GM21619 (cell line): ENCODE measurements around the gene SLC38A10.
"Not testable (repeated sequence)": the region's sequence is repeated elsewhere in the genome, so short reads cannot be mapped to it uniquely, and the experiment has no call there.

Experiments
- ATAC-seq: cut with Tn5 transposase; IDR thresholded peaks from one replicate; pipeline ENCODE4 v1.9.1; 2021; ENCODE audit not compliant: unreplicated experiment

Gene SLC38A10

DNA sequence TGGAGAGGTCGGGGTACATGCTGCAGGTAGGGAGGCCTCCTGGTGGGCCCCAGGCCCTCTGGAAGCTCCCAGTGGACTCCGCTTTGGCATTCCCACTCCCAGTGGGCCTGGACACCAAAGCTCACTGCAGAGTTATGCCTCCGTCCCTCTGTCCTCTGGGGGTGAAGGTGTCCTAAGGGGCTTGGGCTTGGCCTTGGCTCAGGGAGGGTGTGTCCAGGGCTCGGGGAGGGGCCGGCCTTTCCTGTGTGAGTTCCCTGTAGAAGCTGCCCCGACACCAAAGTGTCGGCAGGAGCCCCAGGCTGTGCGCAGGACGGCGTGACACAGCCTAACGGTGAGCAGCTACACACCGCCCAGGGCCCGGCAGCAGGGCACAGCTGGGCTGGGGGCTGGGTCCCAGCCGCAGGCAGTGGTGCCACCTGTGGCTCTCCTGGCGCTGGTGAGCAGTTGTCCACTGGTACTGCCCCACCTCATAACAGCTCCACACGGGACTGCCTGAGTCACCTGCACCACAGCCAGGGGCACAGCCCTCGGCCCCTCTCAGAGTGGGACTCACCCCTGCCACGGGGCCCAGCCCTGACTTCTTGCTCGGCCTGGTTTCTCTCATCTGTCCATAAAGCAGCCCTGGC lies 62.4 kb downstream of the SLC38A10 start:
- no peak for ATAC-seq

DNA sequence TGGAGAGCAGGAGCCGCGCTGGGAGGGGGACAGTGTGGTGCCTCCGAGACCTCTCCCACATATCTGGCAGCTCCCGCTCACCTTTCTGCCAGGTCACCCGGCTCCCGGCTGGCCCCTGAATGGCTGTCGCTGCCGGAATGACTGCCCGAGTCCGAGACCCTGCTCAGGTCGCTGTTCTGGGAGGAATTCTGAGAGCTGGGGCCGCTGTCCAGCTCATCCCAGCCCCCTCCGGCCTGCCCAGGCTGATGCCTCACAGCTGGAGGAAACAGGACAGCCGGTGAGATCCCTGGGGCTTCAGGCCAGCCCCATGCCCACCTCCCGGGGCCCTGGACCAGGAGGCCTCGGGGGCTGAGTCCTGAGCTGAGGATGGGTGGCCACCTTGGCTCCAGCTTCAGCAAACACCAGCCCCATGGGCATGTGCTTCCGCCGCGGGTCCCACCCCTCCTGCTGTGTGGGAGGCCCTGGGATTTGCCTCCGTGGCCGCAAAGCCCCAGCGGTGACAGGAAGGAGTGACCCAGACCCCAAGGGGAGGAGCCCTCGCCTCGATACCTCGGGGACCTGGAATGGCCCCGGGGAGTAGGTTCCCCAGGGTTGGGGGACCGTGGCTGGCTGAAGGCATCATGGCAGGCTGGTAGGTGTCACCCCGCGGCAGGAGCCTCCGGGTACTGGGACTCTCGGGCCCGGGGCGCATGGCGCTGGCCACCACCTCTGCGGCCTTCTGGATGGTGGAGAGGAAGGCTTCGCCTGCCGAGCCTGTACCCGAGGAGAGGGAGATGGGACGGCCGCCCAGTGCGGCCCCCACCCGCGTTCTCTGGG lies 63.1 kb downstream of the SLC38A10 start:
- ATAC-seq, result no peak

DNA sequence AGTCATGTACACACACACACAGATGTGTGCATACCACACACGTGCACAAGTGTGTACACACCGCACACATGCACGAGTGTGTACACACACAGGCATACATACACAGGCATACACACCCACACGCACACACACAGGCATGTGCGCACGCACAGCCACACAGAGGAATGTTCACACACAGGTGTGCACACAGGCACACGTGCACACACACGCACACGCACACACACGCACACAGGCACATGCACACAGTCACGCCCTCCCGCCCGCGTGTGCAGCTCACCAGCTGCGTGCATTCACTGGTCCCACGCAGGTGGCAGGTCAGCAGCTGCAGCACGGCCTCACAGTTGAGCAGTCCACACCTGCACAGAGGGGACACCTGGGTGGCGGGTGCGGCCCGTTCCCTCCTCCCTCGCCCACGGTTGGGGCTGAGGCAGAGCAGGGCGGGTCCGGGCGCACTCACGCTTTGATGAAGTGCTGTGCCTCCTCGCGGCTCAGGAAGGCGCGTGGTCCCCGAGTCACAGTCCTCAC lies 63.9 kb downstream of the SLC38A10 start:
- no peak for ATAC-seq

- no peak for ATAC-seq
Measured at GRCh38 chr17:81230043-81230820, 64.9 kb downstream of the SLC38A10 start.

DNA sequence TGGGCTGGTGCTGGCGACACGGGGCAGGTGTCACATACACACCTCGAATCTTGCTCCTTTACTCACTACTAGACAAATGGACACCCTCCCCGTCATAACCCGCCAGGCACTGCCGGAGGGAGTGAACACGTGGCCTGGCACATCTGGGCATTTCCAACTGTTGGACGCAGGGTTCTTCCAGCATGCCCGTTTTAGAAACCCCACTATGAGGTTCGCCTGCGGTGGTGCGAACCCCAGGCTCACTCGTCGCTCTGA lies 65.5 kb downstream of the SLC38A10 start:
- no peak for ATAC-seq

DNA sequence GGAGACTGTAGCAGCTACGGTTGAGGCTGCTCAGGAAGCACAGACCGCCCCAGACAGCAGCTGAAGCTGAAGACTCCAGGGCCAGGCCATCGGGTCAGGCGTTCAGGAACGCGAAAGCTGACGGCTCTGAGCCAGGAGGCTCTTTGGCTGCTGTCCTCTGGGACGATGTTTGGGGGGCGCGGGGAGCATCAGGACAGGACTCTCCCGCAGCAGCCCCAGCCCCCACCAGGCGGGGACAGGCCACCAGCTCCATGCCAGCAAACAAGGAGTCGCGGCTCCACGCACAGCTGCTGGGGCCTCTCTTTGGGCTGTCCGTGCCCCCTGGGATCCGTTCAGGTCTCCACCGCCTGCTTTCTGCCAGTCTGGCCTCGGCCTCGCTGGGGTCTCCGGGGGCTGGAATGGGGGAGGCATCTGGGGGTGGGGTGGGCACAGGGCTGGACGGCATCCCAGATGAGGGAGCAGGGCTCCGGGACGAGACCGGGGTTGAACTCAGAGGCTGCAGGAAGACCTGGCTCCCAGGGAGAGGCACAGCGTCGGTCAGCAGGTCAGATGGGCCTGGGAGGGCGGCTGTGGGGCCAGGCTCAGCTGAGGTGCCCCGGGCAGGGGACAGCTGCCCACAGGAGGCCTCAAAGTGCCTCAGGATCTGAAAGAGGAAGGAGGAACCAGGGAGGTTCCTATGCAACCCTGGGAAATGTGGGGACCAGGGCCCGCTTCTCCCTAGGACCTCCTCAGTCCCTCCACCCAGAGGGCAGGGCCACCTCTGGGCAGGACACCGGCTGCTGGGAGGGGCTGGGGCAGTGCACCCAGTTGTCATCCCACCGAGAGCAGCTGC lies 66.1 kb downstream of the SLC38A10 start:
- ATAC-seq, result no peak

GRCh38 chr17:81228420-81228819 lies 66.7 kb downstream of the SLC38A10 start:
- no peak for ATAC-seq

DNA sequence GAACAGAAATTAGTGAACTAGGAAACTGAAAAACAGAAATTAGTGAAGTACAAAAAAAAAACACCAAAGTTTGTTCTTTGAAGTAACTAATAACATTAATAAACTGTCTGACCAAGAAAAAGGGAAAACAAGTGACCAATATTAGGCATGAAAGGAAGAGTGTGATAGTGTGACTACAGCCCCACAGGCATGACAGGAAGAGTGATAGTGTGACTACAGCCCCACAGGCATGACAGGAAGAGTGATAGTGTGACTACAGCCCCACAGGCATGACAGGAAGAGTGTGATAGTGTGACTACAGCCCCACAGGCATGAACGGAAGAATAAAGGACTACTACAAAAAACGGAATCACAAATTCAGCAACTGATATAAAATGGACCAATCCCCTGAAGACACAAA lies 67.5 kb downstream of the SLC38A10 start:
- not testable (repeated sequence) for ATAC-seq

GRCh38 chr17:81223762-81224130 lies 71.4 kb downstream of the SLC38A10 start:
- no peak for ATAC-seq

DNA sequence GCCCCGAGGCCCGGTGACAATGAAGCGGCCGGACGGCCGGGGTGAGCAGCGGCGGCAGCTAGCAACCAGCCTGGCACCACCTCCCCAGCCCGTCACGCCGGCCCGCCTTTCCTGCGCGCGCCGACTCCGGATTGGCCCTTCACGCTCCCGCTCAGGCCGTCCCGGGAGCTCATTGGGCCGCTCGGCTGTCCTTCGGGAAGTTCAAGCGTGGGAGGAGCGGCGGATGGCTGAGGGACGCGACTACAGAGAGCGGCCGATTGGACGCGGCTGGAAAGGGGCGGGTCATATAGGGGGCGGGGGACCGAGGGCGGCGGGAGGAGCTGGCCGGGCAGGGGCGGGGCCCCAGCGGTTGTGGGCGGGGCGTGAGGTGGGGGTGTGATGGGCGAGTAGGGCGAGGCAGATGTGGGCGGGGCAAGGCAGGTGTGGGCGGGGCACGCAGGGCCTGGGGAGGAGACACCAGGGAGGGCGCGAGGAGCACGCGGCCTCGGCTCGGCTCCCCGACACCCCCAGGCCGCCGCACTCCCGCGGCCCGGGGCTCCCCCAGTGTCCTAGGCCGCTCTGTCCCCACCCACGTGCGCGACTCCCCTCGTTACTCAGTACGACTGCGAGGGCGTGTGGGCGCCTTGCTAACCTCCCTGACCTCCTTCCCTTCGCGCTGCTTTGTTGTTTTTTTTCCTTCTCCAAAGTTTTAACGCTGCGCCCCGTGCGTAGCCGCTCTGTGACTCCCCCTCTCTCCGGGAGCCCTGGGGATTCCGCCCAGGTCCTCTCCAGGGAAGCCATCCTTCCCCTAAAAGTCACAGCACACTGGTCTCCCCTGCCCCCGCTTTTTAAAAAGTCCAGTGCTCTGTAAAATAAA lies 72.0 kb downstream of the SLC38A10 start, which contains the start of gene CEP131:
CEP131 (minus strand) TSS at position 60 of the 856 bp plus-strand sequence. CDS start 2,909 bp downstream, outside the sequence.
- peak; percentile 90 for ATAC-seq

GRCh38 chr17:81222620-81222905 lies 72.5 kb downstream of the SLC38A10 start:
- ATAC-seq, result peak; percentile 14

DNA sequence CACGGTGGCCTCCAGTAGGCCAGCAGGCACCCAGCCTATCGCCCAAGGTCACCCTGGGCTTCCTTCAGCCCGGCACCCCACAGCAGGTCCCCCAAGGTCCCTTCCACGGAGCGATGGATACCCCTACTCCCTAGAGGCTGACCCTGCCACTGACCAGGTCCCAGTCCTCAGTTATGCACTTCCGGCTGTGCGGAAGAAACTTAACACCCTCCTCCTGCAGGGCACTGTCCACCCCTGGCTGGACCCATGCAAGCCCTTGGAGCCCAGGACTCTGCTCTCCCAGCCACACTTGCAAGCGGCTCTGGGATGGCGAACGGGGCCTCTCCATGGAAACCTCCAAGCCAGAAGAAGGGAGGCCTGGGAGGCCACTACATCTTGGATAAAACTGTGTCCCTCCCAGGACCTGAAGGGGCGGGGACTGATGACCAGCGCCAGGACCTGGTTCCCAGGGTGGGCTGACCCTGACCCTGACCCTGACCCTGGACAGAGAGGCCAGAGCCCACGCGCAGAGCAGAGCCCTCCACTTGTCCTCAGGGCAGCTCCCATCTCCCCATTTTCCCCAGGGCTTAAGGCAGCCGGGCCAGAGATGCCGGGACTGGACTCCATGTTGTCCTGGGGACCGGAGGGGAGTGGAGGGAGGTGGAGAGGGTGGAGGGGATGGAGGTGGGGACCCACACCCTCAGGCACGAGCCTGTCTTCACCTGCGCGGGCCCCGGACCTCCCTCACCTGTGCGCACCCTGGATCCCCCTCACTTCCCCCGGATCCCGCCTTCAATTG lies 73.1 kb downstream of the SLC38A10 start:
- no peak for ATAC-seq

DNA sequence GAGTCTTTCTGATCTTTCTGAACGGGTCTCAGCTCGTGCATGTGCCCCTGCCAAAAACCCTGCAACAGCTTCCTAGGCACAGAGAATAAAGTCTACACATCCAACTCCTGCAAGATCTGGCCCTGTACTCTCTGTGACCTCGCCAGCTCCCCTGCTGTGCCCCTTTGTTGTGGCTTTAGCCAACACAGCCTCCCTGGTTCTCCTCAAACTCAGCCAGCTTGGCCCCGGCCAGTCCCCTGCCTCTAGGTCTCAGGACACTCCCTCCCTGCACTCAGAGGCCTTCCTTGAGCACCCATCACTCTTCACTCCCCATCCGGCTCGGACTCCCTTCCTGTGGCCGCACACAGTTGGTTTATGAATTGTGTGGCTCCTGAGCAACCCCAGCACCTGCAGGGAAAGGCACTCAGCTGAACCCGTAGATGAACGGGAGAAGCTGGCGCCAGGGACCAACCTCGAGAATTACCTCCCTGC lies 73.7 kb downstream of the SLC38A10 start:
- no peak for ATAC-seq

DNA sequence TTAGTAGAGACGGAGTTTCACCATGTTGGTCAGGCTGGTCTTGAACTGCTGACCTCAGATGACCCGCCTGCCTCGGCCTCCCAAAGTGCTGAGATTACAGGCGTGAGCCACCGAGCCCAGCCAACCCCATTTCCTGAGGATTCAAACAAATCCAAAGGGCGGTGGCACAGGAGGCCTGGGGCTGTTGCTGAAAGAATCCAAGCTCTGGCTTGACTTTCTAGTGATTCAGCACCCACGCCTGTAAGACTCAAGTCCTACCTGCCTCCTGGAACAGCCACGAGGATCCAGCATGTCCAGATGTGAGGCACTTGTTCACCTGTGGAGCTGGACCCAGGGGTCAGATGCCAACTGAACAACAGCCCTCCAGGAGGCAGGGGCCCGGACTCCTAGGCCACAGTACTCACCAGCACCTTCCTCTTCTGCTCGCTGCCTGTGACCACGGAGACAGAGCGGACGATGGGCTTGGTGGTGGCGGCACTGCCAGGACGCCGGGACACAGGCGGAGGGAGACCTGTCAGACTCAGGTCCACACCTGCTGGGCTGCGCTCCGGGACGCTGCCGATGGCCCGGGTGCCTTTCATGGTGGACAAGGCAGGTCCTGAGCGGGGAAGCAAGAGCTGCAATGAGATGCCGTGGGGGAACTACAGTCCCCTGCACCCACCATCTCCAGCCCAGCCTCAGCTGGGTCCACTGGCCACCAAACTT lies 75.5 kb downstream of the SLC38A10 start:
- ATAC-seq, result no peak

DNA sequence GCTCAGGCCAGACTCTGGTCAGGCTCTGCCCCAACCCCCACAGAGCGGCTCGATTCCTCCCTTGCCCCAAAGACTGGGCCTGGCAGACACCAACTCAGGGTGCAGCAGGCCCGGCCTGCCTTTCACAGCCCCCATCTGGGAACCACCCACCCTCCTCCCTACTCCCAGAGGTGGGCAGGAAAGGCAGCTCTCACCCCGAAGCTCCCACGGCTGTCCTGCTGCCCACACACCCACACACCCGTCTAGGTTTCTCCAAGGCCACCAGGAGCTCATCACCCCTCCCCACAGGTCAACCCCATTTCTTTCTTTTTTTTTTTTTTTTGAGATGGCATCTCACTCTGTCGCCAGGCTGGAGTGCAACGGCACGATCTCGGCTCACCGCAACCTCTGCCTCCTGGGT lies 76.1 kb downstream of the SLC38A10 start:
- no peak for ATAC-seq

DNA sequence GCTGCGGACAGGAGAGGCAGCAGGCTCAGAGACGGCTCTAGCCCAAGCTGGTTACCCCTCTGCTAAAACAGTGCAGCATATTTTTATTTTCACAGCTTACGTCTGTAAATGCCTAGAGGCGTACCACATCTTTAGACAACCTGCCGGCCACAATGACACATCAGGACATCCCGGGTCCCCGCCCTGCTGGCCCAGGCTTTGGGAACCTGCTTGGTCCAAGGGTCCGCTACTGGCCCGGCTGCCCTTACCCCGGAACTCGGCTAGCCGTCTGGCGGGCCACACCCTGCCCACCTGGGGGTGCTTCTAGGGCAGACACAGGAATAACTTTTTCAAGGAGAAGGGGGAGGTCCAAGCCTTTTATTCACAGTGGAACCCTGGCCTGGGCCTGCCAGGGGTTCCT lies 76.6 kb downstream of the SLC38A10 start:
- ATAC-seq, result no peak

- ATAC-seq, result no peak
Measured at GRCh38 chr17:81217491-81217890, 77.6 kb downstream of the SLC38A10 start.

- ATAC-seq, result no peak
Measured at GRCh38 chr17:81213978-81214377, 81.1 kb downstream of the SLC38A10 start.

- no peak for ATAC-seq
Measured at GRCh38 chr17:81212365-81212764, 82.7 kb downstream of the SLC38A10 start.
